Breast epithelium (tissue), 3 donors: ENCODE results near the gene COL11A1.
"Not testable (repeated sequence)": the region's sequence is repeated elsewhere in the genome, so short reads cannot be mapped to it uniquely, and the experiment has no call there.

ENCODE experiments used
- CTCF ChIP-seq, 3 donors: fragments of 450-650 bp; IDR thresholded peaks; one replicate each; pipeline ENCODE4 v1.5.1; 2016 to 2017; ENCODE audit warnings: antibody characterized with exemption in 3 of 3, mild to moderate bottlenecking in 3 of 3, moderate library complexity in 3 of 3
- POLR2A ChIP-seq: fragments of 450-650 bp; IDR thresholded peaks from one replicate; pipeline ENCODE4 v1.6.1; 2016; ENCODE audit warnings: antibody characterized with exemption, mild to moderate bottlenecking, moderate library complexity

- not testable (repeated sequence) for TF ChIP-seq POLR2A; CTCF (IDR thresholded peaks at IDR 0.05)
Measured at GRCh38 chr1:103028110-103028509, 80.2 kb downstream of the COL11A1 start.
